Measurements from ENCODE around the gene RBM20. TPM values are rescaled to one million over a fixed set of nuclear protein-coding genes. Genes with fewer than 3 reads are reported as not detected.

Gene RBM20
- total RNA-seq, 1 donor from 2014 or later: 1.0 TPM

DNA sequence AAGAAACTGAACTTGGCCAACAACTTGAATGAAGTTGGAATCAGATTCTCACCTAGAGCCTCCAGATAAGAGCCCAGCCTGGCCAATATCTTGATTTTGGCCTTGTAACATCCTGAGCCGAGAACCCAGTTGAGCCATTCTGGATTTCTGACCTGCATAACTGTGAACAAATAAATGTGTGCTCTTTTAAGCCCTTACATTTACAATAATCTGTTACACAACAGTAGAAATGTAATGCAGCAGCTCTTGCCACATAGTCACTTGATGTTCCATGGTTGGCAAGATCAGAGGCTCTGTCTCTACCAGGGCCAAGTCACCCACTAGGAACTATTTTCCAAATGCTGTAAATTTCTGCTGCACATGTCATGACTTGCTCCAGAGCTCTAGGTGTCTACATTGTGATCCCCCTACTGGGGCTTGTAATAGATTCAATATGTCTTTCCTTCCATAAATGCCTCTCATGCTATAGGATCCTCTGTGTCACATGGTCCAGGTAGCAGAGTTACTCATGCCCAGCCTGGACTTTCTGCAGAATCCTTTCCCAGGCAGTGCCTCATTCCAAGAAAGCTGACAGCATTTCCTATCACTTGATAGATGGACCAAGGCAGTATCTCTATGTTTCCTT lies 11.4 kb upstream of the RBM20 start:
- Mint-ChIP-seq H3K4me3 (ENCODE audit: unreplicated experiment) (no peak overlapping the region), H3K27ac (ENCODE audit: unreplicated experiment) (peak overlapping the region; percentile 52), H3K36me3 (ENCODE audit: low read depth, unreplicated experiment) (no peaks in the 10 kb centered on the region), H3K4me1 (ENCODE audit: unreplicated experiment) (no peaks in the 10 kb centered on the region), H3K27me3 (ENCODE audit: unreplicated experiment) (no peaks in the 10 kb centered on the region), H3K9me3 (ENCODE audit: unreplicated experiment) (no peaks in the 10 kb centered on the region)
- TF ChIP-seq, protein P1, sequence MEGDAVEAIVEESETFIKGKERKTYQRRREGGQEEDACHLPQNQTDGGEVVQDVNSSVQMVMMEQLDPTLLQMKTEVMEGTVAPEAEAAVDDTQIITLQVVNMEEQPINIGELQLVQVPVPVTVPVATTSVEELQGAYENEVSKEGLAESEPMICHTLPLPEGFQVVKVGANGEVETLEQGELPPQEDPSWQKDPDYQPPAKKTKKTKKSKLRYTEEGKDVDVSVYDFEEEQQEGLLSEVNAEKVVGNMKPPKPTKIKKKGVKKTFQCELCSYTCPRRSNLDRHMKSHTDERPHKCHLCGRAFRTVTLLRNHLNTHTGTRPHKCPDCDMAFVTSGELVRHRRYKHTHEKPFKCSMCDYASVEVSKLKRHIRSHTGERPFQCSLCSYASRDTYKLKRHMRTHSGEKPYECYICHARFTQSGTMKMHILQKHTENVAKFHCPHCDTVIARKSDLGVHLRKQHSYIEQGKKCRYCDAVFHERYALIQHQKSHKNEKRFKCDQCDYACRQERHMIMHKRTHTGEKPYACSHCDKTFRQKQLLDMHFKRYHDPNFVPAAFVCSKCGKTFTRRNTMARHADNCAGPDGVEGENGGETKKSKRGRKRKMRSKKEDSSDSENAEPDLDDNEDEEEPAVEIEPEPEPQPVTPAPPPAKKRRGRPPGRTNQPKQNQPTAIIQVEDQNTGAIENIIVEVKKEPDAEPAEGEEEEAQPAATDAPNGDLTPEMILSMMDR (IDR thresholded peaks at IDR 0.05; ENCODE audit: unreplicated experiment): no peak
- no peak for DNase-seq (ENCODE audit: low spot score)

DNA sequence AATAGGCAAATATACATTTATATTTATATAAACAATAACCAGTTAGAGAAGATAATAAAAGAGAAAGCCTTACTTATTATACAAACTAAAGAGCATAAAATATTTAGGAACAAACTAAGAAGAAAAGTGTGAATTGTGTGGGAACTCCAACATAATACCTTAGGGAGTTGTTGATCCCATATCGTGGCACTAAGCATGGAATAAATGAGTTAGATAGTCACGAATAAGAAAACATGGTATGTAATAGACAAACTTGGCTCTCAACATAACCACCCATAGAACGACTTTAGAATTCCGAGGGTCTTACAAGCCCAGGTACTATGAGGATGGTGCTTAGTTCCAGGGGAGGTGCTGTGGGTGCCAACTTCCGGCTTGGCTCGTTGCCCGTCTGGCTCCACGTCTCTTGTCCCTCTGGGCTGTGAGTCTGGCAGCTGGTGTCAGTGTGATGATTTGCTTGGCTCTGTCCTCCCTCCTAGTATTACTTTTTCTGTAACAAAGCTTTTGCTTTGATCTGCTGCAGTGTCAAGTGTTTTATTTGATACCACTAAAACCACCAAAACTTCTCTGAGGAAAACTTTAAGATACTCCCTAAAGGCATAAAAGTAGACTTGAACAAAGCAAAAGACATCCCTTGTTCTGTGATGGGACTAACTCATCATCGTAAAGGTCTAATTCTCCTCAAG lies 9.5 kb upstream of the RBM20 start:
- TF ChIP-seq, protein P1 (IDR thresholded peaks at IDR 0.05; ENCODE audit: unreplicated experiment): no peak
- Mint-ChIP-seq H3K27ac (ENCODE audit: unreplicated experiment) (no peak overlapping the region), H3K27me3 (ENCODE audit: unreplicated experiment) (no peaks in the 10 kb centered on the region)

DNA sequence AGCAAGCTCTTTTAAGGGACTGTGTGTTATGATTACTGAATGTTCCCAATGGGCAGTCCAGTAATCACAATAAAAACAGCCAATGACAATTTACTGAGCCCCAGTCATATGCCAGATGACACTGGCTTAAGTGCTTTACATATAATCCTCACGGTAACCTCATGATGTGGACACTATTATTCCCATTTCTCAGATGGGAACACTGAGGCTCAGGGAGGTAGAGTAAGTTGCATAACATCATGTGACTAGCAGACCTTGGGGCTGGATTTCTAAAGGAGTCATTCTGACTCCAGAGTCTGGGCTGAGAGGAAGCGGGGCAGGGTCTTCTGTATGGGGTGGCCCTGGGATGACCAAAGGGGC lies 7.6 kb upstream of the RBM20 start:
- no peak overlapping the region for H3K27ac Mint-ChIP-seq (ENCODE audit: unreplicated experiment)
- TF ChIP-seq, protein P1 (IDR thresholded peaks at IDR 0.05; ENCODE audit: unreplicated experiment): no peak
- H3K27me3 Mint-ChIP-seq (ENCODE audit: unreplicated experiment): no peaks in the 10 kb centered on the region
- no peaks in the 10 kb centered on the region for H3K4me1 Mint-ChIP-seq (ENCODE audit: unreplicated experiment)
- H3K4me3 Mint-ChIP-seq (ENCODE audit: unreplicated experiment): no peak overlapping the region
- H3K36me3 Mint-ChIP-seq (ENCODE audit: low read depth, unreplicated experiment): no peaks in the 10 kb centered on the region
- no peak for DNase-seq (ENCODE audit: low spot score)
- H3K9me3 Mint-ChIP-seq (ENCODE audit: unreplicated experiment): no peaks in the 10 kb centered on the region

More for the DNA sequence above, 9.5 kb upstream of the RBM20 start:
- Mint-ChIP-seq H3K9me3 (ENCODE audit: unreplicated experiment) (no peaks in the 10 kb centered on the region), H3K36me3 (ENCODE audit: low read depth, unreplicated experiment) (no peaks in the 10 kb centered on the region), H3K4me3 (ENCODE audit: unreplicated experiment) (no peak overlapping the region), H3K4me1 (ENCODE audit: unreplicated experiment) (no peaks in the 10 kb centered on the region)
- no peak for DNase-seq (ENCODE audit: low spot score)

DNA sequence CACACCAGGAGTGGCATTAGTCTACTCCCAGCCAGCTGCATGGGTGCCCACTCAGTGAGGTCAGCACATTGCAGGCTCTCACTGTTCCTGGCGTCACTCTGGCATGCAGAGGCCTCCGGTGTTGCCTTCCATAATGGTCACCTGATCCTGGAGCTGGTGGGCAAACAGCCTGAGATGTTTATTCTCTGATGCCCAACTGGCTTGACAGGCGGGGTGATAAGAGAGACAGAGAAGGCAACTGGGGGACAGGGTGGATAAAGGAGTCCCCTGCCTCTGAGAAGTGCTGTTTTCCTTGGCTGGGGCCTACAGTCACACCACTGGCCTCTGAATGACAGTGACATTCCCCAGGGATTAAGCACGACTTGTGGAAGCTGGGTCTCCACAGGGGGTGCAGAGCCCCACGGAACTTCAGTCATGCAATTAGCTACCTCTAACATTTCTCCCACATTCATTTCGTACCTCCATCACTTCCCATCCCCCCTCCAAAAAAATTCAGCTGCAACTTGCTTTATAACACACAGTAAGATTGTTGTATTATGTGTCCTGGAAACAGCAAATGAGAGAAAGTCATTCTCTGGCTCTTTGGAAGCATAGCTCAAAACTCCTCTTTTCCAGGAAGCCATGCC lies 7.1 kb upstream of the RBM20 start:
- Mint-ChIP-seq H3K27me3 (ENCODE audit: unreplicated experiment) (no peaks in the 10 kb centered on the region), H3K36me3 (ENCODE audit: low read depth, unreplicated experiment) (no peaks in the 10 kb centered on the region), H3K27ac (ENCODE audit: unreplicated experiment) (no peak overlapping the region), H3K4me1 (ENCODE audit: unreplicated experiment) (no peaks in the 10 kb centered on the region), H3K4me3 (ENCODE audit: unreplicated experiment) (no peak overlapping the region), H3K9me3 (ENCODE audit: unreplicated experiment) (no peaks in the 10 kb centered on the region)
- DNase-seq (ENCODE audit: low spot score): no peak
- TF ChIP-seq, protein P1 (IDR thresholded peaks at IDR 0.05; ENCODE audit: unreplicated experiment): no peak

DNA sequence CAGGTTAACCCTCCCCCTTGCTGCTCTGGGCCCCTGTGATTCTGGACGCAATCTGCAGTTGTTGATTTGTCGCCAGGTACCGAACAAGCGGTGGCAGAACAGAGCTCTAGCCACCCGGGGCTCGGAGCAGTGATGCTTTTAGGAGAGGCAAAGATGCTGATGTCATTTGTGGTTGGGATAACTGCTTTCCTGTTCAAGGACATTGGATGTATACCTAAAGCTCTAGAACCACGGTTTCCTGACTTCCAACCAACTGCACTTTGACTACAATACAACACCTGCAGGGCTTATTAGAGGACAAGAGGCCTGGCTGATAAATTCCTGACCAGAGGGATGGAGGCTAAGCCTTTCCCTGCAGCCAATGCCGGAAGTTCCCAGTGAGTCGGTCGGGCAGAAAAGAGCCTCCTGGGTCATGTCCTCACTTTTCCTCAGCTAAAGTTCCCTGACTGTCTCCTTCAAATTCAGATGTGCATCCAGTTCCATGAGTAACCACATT lies 6.5 kb upstream of the RBM20 start:
- no peak for DNase-seq (ENCODE audit: low spot score)
- H3K27me3 Mint-ChIP-seq (ENCODE audit: unreplicated experiment): peaks cover 1% of the 10 kb centered on the region
- H3K36me3 Mint-ChIP-seq (ENCODE audit: low read depth, unreplicated experiment): no peaks in the 10 kb centered on the region
- TF ChIP-seq, protein P1 (IDR thresholded peaks at IDR 0.05; ENCODE audit: unreplicated experiment): no peak
- peaks cover 3% of the 10 kb centered on the region for H3K4me1 Mint-ChIP-seq (ENCODE audit: unreplicated experiment)
- no peak overlapping the region for H3K4me3 Mint-ChIP-seq (ENCODE audit: unreplicated experiment)
- H3K9me3 Mint-ChIP-seq (ENCODE audit: unreplicated experiment): no peaks in the 10 kb centered on the region
- H3K27ac Mint-ChIP-seq (ENCODE audit: unreplicated experiment): no peak overlapping the region
